SK-N-SH treated with all-trans-retinoic acid at 6 μM for 48 hours (cell line): Measurements from ENCODE around the gene KIRREL3.

Experiments
- ARNTL ChIP-seq: fragments of 450-650 bp; formaldehyde crosslinking; IDR thresholded peaks from 2 replicates; pipeline ENCODE4 v1.5.0; 2020; ENCODE audit warnings: low read depth, mild to moderate bottlenecking, moderate library complexity, borderline replicate concordance
- CREB5 ChIP-seq: fragments of 250-450 bp; sonication (Bioruptor Pico); IDR thresholded peaks from 2 replicates; pipeline ENCODE4 v1.5.1; 2020; ENCODE audit warnings: low read depth, mild to moderate bottlenecking, moderate library complexity
- CSRNP3 ChIP-seq: fragments of 250-450 bp; sonication (Bioruptor Pico); IDR thresholded peaks from 2 replicates; pipeline ENCODE4 v1.5.1; 2021; ENCODE audit warnings: mild to moderate bottlenecking, moderate library complexity
- ESRRG ChIP-seq: fragments of 250-450 bp; sonication (Bioruptor Pico); IDR thresholded peaks from 2 replicates; pipeline ENCODE4 v1.6.1; 2021; ENCODE audit warnings: mild to moderate bottlenecking
- ISL1 ChIP-seq: fragments of 250-450 bp; sonication (Bioruptor Pico); IDR thresholded peaks from 2 replicates; pipeline ENCODE4 v2.1.2; 2022; ENCODE audit warnings: mild to moderate bottlenecking, moderate library complexity
- RARB ChIP-seq: fragments of 250-450 bp; sonication (Bioruptor Pico); IDR thresholded peaks from 2 replicates; pipeline ENCODE4 v1.8.0; 2021; ENCODE audit warnings: mild to moderate bottlenecking, moderate library complexity
- TCF4 ChIP-seq: fragments of 250-450 bp; sonication (Bioruptor Pico); IDR thresholded peaks from 2 replicates; pipeline ENCODE4 v1.8.0; 2021; ENCODE audit warnings: mild to moderate bottlenecking, moderate library complexity, borderline replicate concordance

- no peak for TF ChIP-seq ARNTL
- no peak for TF ChIP-seq TCF4 (CRISPR knock-in tag)
- TF ChIP-seq RARB (CRISPR knock-in tag): no peak
- no peak for TF ChIP-seq ESRRG
- TF ChIP-seq CREB5 (CRISPR knock-in tag): no peak
- no peak for TF ChIP-seq CSRNP3 (CRISPR knock-in tag)
- no peak for TF ChIP-seq ISL1 (CRISPR knock-in tag)
Observed at GRCh38 chr11:126477535-126478305, 522.9 kb downstream of the KIRREL3 start.
